Hepatocyte (in vitro differentiated cells): Measurements from ENCODE around the gene STX1A. TPM values are rescaled to one million over a fixed set of nuclear protein-coding genes. Genes with fewer than 3 reads are reported as not detected.
A peak's percentile ranks its signal among the peaks of the same experiment; 100 is the strongest.

Experiments used
- DNase-seq: peaks from one replicate; pipeline ENCODE4 v3.0.0-alpha.2; 2016; ENCODE audit warnings: low spot score
- H2AFZ ChIP-seq: fragments of 200-600 bp; sonication (generic); 2 replicates; pipeline ENCODE4 v1.6.0; 2016; ENCODE audit warnings: antibody characterized with exemption, mild to moderate bottlenecking
- H3K27ac ChIP-seq: fragments of 200-600 bp; sonication (generic); 2 replicates; pipeline ENCODE4 v1.5.1; 2016; ENCODE audit warnings: mild to moderate bottlenecking
- H3K27me3 ChIP-seq: fragments of 200-600 bp; sonication (generic); 2 replicates; pipeline ENCODE4 v1.6.1; 2016
- H3K36me3 ChIP-seq: fragments of 200-600 bp; sonication (generic); replicated peaks from 2 replicates; pipeline ENCODE4 v1.5.1; 2016; ENCODE audit warnings: low read depth; ENCODE audit not compliant: insufficient read depth
- H3K4me1 ChIP-seq: fragments of 200-600 bp; sonication (generic); 2 replicates; pipeline ENCODE4 v1.5.1; 2016; ENCODE audit warnings: mild to moderate bottlenecking, moderate library complexity; ENCODE audit not compliant: insufficient read depth
- H3K4me2 ChIP-seq: fragments of 200-600 bp; sonication (generic); 2 replicates; pipeline ENCODE4 v1.6.0; 2016
- H3K4me3 ChIP-seq: fragments of 200-600 bp; sonication (generic); 2 replicates; pipeline ENCODE4 v1.5.1; 2016; ENCODE audit warnings: mild to moderate bottlenecking
- H3K79me2 ChIP-seq: fragments of 200-600 bp; sonication (generic); 2 replicates; pipeline ENCODE4 v1.6.0; 2017; ENCODE audit warnings: mild to moderate bottlenecking
- H3K9me2 ChIP-seq: fragments of 200-600 bp; sonication (generic); replicated peaks from 2 replicates; pipeline ENCODE4 v1.6.0; 2017; ENCODE audit warnings: mild to moderate bottlenecking; ENCODE audit not compliant: insufficient read depth
- H3K9me3 ChIP-seq: fragments of 200-600 bp; sonication (generic); 2 replicates; pipeline ENCODE4 v1.5.1; 2016; ENCODE audit warnings: low read depth, mild to moderate bottlenecking
- H4K20me1 ChIP-seq: fragments of 200-600 bp; sonication (generic); 2 replicates; pipeline ENCODE4 v1.6.0; 2016; ENCODE audit warnings: mild to moderate bottlenecking; ENCODE audit not compliant: insufficient read depth, poor library complexity, severe bottlenecking
- EZH2 ChIP-seq: fragments of 200-600 bp; sonication (generic); IDR thresholded peaks from 2 replicates; pipeline ENCODE4 v1.6.1; 2016; ENCODE audit warnings: antibody characterized with exemption, mild to moderate bottlenecking, borderline replicate concordance
- EZH2phosphoT487 ChIP-seq: fragments of 200-600 bp; sonication (generic); IDR thresholded peaks from one replicate; pipeline ENCODE4 v1.6.1; 2018; ENCODE audit warnings: antibody characterized with exemption, mild to moderate bottlenecking, low read depth, moderate library complexity; ENCODE audit not compliant: unreplicated experiment, severe bottlenecking
- WGBS: methylation state at CpG from one replicate; pipeline ENCODE4 v1.1.6; 2016; ENCODE audit warnings: low lambda C conversion rate; ENCODE audit errors: missing lambda C conversion rate; 5-methylcytosine and 5-hydroxymethylcytosine counted together
- polyA plus RNA-seq: library from polyadenylated mRNA; unstranded; fragments of >200 nt; fragmentation: Nextera tagmentation; extraction: Ambion mirVana; gene quantifications from 2 replicates; pipeline ENCODE4 v1.2.1, GENCODE V29; 2016
- total RNA-seq: library from RNA; depleted of rRNA; stranded (reverse); fragments of >200 nt; gene quantifications from 2 replicates; pipeline ENCODE4 v1.2.3, GENCODE V29; 2014
- TF ChIP-seq, protein P1 (sequence below): fragments of 200-600 bp; sonication (generic); IDR thresholded peaks from 2 replicates; pipeline ENCODE4 v1.5.1; 2016; ENCODE audit warnings: antibody characterized with exemption, mild to moderate bottlenecking; ENCODE audit not compliant: poor library complexity

Gene STX1A
- total and polyA plus RNA-seq, 2 experiments from 2014 or later, result 22.8 to 27.1 TPM

GRCh38 chr7:73739387-73739767, 19.9 kb upstream of the STX1A start:
- peak overlapping the region; percentile 30 for H3K4me3 ChIP-seq
- H3K27me3 ChIP-seq, result no peaks in the 10 kb centered on the region
- H3K36me3 ChIP-seq, result no peaks in the 10 kb centered on the region
- H4K20me1 ChIP-seq, result no peaks in the 10 kb centered on the region
- WGBS, result 61% methylated on average over 8 of the region's 13 CpGs
- no peaks in the 10 kb centered on the region for H3K9me3 ChIP-seq
- TF ChIP-seq EZH2 (no peak), EZH2phosphoT487 (no peak)
- TF ChIP-seq, protein P1, sequence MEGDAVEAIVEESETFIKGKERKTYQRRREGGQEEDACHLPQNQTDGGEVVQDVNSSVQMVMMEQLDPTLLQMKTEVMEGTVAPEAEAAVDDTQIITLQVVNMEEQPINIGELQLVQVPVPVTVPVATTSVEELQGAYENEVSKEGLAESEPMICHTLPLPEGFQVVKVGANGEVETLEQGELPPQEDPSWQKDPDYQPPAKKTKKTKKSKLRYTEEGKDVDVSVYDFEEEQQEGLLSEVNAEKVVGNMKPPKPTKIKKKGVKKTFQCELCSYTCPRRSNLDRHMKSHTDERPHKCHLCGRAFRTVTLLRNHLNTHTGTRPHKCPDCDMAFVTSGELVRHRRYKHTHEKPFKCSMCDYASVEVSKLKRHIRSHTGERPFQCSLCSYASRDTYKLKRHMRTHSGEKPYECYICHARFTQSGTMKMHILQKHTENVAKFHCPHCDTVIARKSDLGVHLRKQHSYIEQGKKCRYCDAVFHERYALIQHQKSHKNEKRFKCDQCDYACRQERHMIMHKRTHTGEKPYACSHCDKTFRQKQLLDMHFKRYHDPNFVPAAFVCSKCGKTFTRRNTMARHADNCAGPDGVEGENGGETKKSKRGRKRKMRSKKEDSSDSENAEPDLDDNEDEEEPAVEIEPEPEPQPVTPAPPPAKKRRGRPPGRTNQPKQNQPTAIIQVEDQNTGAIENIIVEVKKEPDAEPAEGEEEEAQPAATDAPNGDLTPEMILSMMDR, result no peak
- H3K27ac ChIP-seq, result peak overlapping the region; percentile 98
- H3K9me2 ChIP-seq, result no peaks in the 10 kb centered on the region
- DNase-seq, result no peak
- peak overlapping the region; percentile 87 for H3K4me2 ChIP-seq
- H2AFZ ChIP-seq, result peak overlapping the region; percentile 58
- H3K79me2 ChIP-seq, result peaks cover 21% of the 10 kb centered on the region
- peaks cover 44% of the 10 kb centered on the region for H3K4me1 ChIP-seq

DNA sequence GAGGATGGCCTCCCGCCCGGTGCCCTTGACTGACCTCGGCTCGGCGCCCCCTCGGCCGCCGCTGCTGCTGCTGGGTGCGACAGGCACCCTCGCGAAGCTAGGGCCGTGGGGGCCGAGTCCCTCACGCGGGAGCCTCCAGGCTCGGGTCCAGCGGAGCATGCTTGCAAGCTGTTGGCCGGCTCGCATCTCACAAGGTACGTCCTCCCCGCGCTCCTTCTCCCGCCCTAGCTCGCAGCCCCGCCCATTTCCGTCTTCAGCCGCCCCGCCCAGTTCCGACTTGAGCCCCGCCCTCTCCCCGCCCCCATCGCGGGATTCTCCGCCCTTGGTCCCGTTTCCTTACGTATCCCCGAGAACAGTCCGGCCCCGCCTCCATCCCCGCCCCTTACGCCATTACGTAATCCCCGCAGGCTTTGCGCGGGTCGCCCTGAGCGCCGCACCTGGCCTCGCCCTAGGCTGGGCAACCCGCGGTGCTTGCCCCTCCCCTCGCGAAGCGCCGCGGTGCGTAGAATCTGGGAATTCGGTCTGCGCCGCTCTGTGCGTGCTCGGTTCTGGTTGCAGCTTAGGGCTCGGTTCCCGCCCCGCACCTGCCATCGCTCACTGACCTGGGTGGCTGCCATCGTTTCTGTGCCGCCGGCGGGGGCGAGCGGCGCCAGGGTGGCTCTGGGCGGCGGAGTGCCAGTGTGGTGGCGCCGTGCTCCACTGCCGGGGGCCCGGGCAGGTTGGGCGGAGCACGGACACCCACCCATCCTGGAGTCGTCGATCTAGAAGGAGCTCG, 19.3 kb upstream of the STX1A start, which contains the start of gene ABHD11:
ABHD11 (minus strand) TSS at position 191 of the 775 bp plus-strand sequence; CDS start at position 159, 32 bp downstream.
- DNase-seq, result peak; percentile 99
- H3K4me1 ChIP-seq, result peaks cover 42% of the 10 kb centered on the region

DNA sequence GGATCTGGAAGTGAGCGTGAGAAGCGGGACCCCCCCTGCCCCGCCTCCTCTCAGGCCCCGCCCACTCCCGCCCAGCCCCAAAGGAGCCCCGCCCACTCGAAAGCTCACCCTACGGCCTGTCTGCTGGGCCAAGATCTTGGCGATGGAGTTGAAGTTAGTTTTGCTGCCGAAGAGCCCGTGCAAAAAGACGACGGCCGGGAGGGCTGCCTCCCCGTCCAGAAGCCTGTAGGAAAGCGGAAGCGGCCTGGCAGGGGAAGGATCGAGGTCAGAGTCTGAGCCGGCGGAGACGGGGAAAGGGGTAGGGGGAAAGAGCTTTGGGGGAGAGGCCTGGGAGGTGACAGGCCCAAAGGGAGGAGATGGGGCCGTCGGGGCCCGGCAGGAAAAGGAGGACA, 18.7 kb upstream of the STX1A start:
- H3K9me3 ChIP-seq, result no peaks in the 10 kb centered on the region
- H3K4me2 ChIP-seq, result peak overlapping the region; percentile 90
- peak overlapping the region; percentile 51 for H2AFZ ChIP-seq
- peak overlapping the region; percentile 95 for H3K27ac ChIP-seq
- WGBS, result 5% methylated on average over 20 of the region's 24 CpGs
- no peaks in the 10 kb centered on the region for H3K27me3 ChIP-seq
- no peaks in the 10 kb centered on the region for H3K9me2 ChIP-seq
- peaks cover 21% of the 10 kb centered on the region for H3K79me2 ChIP-seq
- peak overlapping the region; percentile 41 for H3K4me3 ChIP-seq
- H4K20me1 ChIP-seq, result no peaks in the 10 kb centered on the region
- peaks cover 37% of the 10 kb centered on the region for H3K4me1 ChIP-seq
- TF ChIP-seq EZH2 (no peak), EZH2phosphoT487 (no peak)
- TF ChIP-seq, protein P1, result no peak
- peak; percentile 84 for DNase-seq
- H3K36me3 ChIP-seq, result no peaks in the 10 kb centered on the region

More for the DNA sequence above, 19.3 kb upstream of the STX1A start, which contains the start of gene ABHD11:
- no peaks in the 10 kb centered on the region for H3K27me3 ChIP-seq
- peak within 1 kb of the TSS; percentile 41 for H3K4me3 ChIP-seq
- H2AFZ ChIP-seq, result peak within 1 kb of the TSS; percentile 58
- no peaks in the 10 kb centered on the region for H3K9me3 ChIP-seq
- peak within 1 kb of the TSS; percentile 90 for H3K4me2 ChIP-seq
- H3K27ac ChIP-seq, result peak within 1 kb of the TSS; percentile 98
- TF ChIP-seq, protein P1, result no peak
- TF ChIP-seq EZH2phosphoT487 (no peak), EZH2 (no peak)
- no peaks in the 10 kb centered on the region for H3K9me2 ChIP-seq
- no peaks in the 10 kb centered on the region for H3K36me3 ChIP-seq
- WGBS, result 2% methylated on average over 43 of the region's 84 CpGs
- H4K20me1 ChIP-seq, result no peaks in the 10 kb centered on the region
- peaks cover 21% of the 10 kb centered on the region for H3K79me2 ChIP-seq
